ENCODE results near the gene LASP1.

GRCh38 chr17:38850374-38850773 is 19.5 kb upstream of the LASP1 start:
- TF ChIP-seq CTCF (IDR thresholded peaks at IDR 0.05), result no peak
- TF ChIP-seq POLR2A (IDR thresholded peaks at IDR 0.05), result no peak

Data from body of pancreas (tissue), 4 donors.